Duodenal mucosa (tissue), 2 donors: ENCODE data around the gene MTX1.
A peak's percentile ranks its signal among the peaks of the same experiment; 100 is the strongest.
"Not testable (repeated sequence)": the region's sequence is repeated elsewhere in the genome, so short reads cannot be mapped to it uniquely, and the experiment has no call there.

ENCODE experiments used
- H3K27ac ChIP-seq: one replicate; pipeline ENCODE4 v1.7.0; 2013; ENCODE audit warnings: low read depth, low read length
- H3K27me3 ChIP-seq, 2 donors: one replicate each; pipeline ENCODE4 v1.7.0; 2013; ENCODE audit warnings: low read length in 2 of 2, control low read depth in 1 of 2; ENCODE audit not compliant: insufficient read depth in 2 of 2, control insufficient read depth in 1 of 2
- H3K36me3 ChIP-seq, 2 donors: one replicate each; pipeline ENCODE4 v1.7.0; 2013; ENCODE audit warnings: low read length in 2 of 2, control low read depth in 1 of 2; ENCODE audit not compliant: insufficient read depth in 2 of 2, control insufficient read depth in 1 of 2
- H3K4me1 ChIP-seq, 2 donors: one replicate each; pipeline ENCODE4 v1.7.0; 2013; ENCODE audit warnings: low read length in 2 of 2, control low read depth in 1 of 2; ENCODE audit not compliant: insufficient read depth in 2 of 2, control insufficient read depth in 1 of 2
- H3K4me3 ChIP-seq, 2 donors: one replicate each; pipeline ENCODE4 v1.7.0; 2013; ENCODE audit warnings: low read length in 2 of 2, low read depth in 1 of 2
- H3K9ac ChIP-seq, 2 donors: one replicate each; pipeline ENCODE4 v1.7.0; 2013; ENCODE audit warnings: low read length in 2 of 2, low read depth in 1 of 2
- H3K9me3 ChIP-seq, 2 donors: one replicate each; pipeline ENCODE4 v1.7.0; 2013; ENCODE audit warnings: low read length in 2 of 2, control low read depth in 1 of 2; ENCODE audit not compliant: control insufficient read depth in 1 of 2

Gene MTX1

GRCh38 chr1:155188268-155188667 is 20.2 kb upstream of the MTX1 start:
- Histone ChIP-seq H3K9ac (no peak overlapping the region), H3K27ac (no peak overlapping the region), H3K4me3 (no peak overlapping the region)

GRCh38 chr1:155189926-155190325 is 18.6 kb upstream of the MTX1 start:
- not testable (repeated sequence) for H3K36me3 ChIP-seq, H3K9ac ChIP-seq, H3K27me3 ChIP-seq, H3K9me3 ChIP-seq, H3K27ac ChIP-seq, H3K4me3 ChIP-seq
- peaks cover 44 to 47% of the 10 kb centered on the region in 2 donors for H3K4me1 ChIP-seq

More at GRCh38 chr1:155188268-155188667, 20.2 kb upstream of the MTX1 start:
- H3K4me1 ChIP-seq = peaks cover 42% of the 10 kb centered on the region in 2 donors
- no peaks in the 10 kb centered on the region for H3K27me3 ChIP-seq
- H3K9me3 ChIP-seq = no peaks in the 10 kb centered on the region
- no peaks in the 10 kb centered on the region for H3K36me3 ChIP-seq

- Histone ChIP-seq H3K9ac (peak overlapping the region in 1 of 2 donors; percentile 79), H3K36me3 (no peaks in the 10 kb centered on the region), H3K27me3 (no peaks in the 10 kb centered on the region), H3K4me3 (peak overlapping the region in 1 of 2 donors; percentile 57), H3K27ac (no peak overlapping the region), H3K9me3 (no peaks in the 10 kb centered on the region), H3K4me1 (peaks cover 27 to 33% of the 10 kb centered on the region in 2 donors)
Measured at GRCh38 chr1:155191904-155192303, 16.6 kb upstream of the MTX1 start.

GRCh38 chr1:155192346-155193274 is 15.9 kb upstream of the MTX1 start:
- Histone ChIP-seq H3K9ac (peak overlapping the region; percentile 65 to 79), H3K9me3 (no peaks in the 10 kb centered on the region), H3K27ac (peak overlapping the region; percentile 90), H3K4me3 (peak overlapping the region; percentile 57 to 70), H3K36me3 (no peaks in the 10 kb centered on the region), H3K4me1 (peaks cover 21 to 26% of the 10 kb centered on the region in 2 donors), H3K27me3 (no peaks in the 10 kb centered on the region)

- H3K36me3 ChIP-seq = peaks cover 0 to 7% of the 10 kb centered on the region in 2 donors
- no peaks in the 10 kb centered on the region for H3K9me3 ChIP-seq
- no peaks in the 10 kb centered on the region for H3K27me3 ChIP-seq
- H3K4me3 ChIP-seq = peak overlapping the region; percentile 51 to 70
- peaks cover 19 to 21% of the 10 kb centered on the region in 2 donors for H3K4me1 ChIP-seq
- peak overlapping the region; percentile 65 to 76 for H3K9ac ChIP-seq
- H3K27ac ChIP-seq = peak overlapping the region; percentile 90
Measured at GRCh38 chr1:155193275-155193990, 15.1 kb upstream of the MTX1 start.

GRCh38 chr1:155193991-155194240 is 14.6 kb upstream of the MTX1 start:
- not testable (repeated sequence) for H3K27me3 ChIP-seq, H3K36me3 ChIP-seq, H3K9me3 ChIP-seq
- Histone ChIP-seq H3K9ac (peak overlapping the region; percentile 65 to 76), H3K4me1 (peaks cover 19 to 21% of the 10 kb centered on the region in 2 donors), H3K4me3 (peak overlapping the region; percentile 51 to 70), H3K27ac (peak overlapping the region; percentile 90)

GRCh38 chr1:155195201-155196102 is 13.0 kb upstream of the MTX1 start:
- H3K36me3 ChIP-seq = peaks cover 0 to 7% of the 10 kb centered on the region in 2 donors
- H3K9me3 ChIP-seq = no peaks in the 10 kb centered on the region
- peak overlapping the region; percentile 28 to 51 for H3K4me3 ChIP-seq
- H3K4me1 ChIP-seq = peaks cover 19 to 21% of the 10 kb centered on the region in 2 donors
- H3K9ac ChIP-seq = no peak overlapping the region
- H3K27me3 ChIP-seq = no peaks in the 10 kb centered on the region
- no peak overlapping the region for H3K27ac ChIP-seq

GRCh38 chr1:155196103-155196892 is 12.2 kb upstream of the MTX1 start:
- no peak overlapping the region for H3K4me3 ChIP-seq
- peaks cover 19 to 21% of the 10 kb centered on the region in 2 donors for H3K4me1 ChIP-seq
- no peaks in the 10 kb centered on the region for H3K9me3 ChIP-seq
- peaks cover 0 to 13% of the 10 kb centered on the region in 2 donors for H3K36me3 ChIP-seq
- H3K27me3 ChIP-seq = no peaks in the 10 kb centered on the region
- H3K9ac ChIP-seq = no peak overlapping the region
- no peak overlapping the region for H3K27ac ChIP-seq

GRCh38 chr1:155196893-155197638 is 11.4 kb upstream of the MTX1 start:
- Histone ChIP-seq H3K27me3 (no peaks in the 10 kb centered on the region), H3K36me3 (peaks cover 0 to 13% of the 10 kb centered on the region in 2 donors), H3K27ac (no peak overlapping the region), H3K4me3 (no peak overlapping the region), H3K4me1 (peaks cover 19 to 21% of the 10 kb centered on the region in 2 donors), H3K9ac (no peak overlapping the region), H3K9me3 (no peaks in the 10 kb centered on the region)
